SJSA1 (cell line): ENCODE measurements around the gene MANBA. TPM values are rescaled to one million over a fixed set of nuclear protein-coding genes. Genes with fewer than 3 reads are reported as not detected.

ENCODE experiments used
- DNase-seq, 2 experiments: peaks; one replicate each; pipeline ENCODE4 v3.0.0-alpha.2; 2015 to 2020; ENCODE audit warnings: low spot score in 2 of 2, low read depth in 1 of 2
- H3K27ac ChIP-seq: fragments of 250-450 bp; sonication (Bioruptor Pico); 2 replicates; pipeline ENCODE4 v1.5.1; 2020; ENCODE audit warnings: mild to moderate bottlenecking, moderate library complexity
- H3K27me3 ChIP-seq: fragments of 250-450 bp; sonication (Bioruptor Pico); replicated peaks from 2 replicates; pipeline ENCODE4 v1.5.1; 2020; ENCODE audit warnings: mild to moderate bottlenecking, moderate library complexity
- H3K36me3 ChIP-seq: fragments of 250-450 bp; sonication (Bioruptor Pico); 2 replicates; pipeline ENCODE4 v1.5.1; 2020; ENCODE audit warnings: mild to moderate bottlenecking
- H3K4me1 ChIP-seq: fragments of 250-450 bp; sonication (Bioruptor Pico); replicated peaks from 2 replicates; pipeline ENCODE4 v1.6.1; 2021; ENCODE audit warnings: mild to moderate bottlenecking
- H3K4me3 ChIP-seq: fragments of 250-450 bp; sonication (Bioruptor Pico); 2 replicates; pipeline ENCODE4 v1.5.1; 2020; ENCODE audit warnings: mild to moderate bottlenecking
- H3K9me3 ChIP-seq: fragments of 250-450 bp; sonication (Bioruptor Pico); replicated peaks from 2 replicates; pipeline ENCODE4 v1.5.1; 2020; ENCODE audit warnings: mild to moderate bottlenecking
- total RNA-seq: library from RNA; depleted of rRNA; stranded (reverse); fragments of >200 nt; shearing (Covaris generic); gene quantifications from 2 replicates; pipeline ENCODE4 v1.2.3, GENCODE V29; 2014; rRNA removed

Gene MANBA
- total RNA-seq, 1 experiment from 2014 or later = 13.2 TPM

DNA sequence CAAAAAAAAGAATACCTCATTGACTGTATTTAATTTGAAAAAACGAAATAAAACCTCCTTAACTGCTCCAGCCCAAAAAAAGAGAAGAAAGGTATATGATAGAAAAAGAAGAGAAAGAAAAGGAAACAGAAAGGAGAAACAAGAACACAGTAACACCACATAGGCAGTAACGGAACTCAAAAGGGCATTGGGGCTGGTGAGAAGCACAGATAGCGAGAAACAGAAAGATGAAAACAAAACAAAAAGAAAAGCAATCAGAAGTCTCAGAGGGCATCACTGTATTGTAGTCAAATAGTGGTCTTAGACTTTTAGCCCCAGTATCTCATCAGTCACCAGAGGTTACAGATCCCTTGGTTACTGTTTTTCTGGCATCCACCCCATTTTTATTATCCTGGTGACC is 171.0 kb downstream of the MANBA start:
- H3K4me3 ChIP-seq = no peak overlapping the region
- no peaks in the 10 kb centered on the region; the same call in 1 of the 2 replicates for H3K9me3 ChIP-seq
- no peaks in the 10 kb centered on the region for H3K4me1 ChIP-seq
- H3K27ac ChIP-seq = no peak overlapping the region
- no peaks in the 10 kb centered on the region for H3K27me3 ChIP-seq
- no peak for DNase-seq
- peaks cover 65% of the 10 kb centered on the region for H3K36me3 ChIP-seq

DNA sequence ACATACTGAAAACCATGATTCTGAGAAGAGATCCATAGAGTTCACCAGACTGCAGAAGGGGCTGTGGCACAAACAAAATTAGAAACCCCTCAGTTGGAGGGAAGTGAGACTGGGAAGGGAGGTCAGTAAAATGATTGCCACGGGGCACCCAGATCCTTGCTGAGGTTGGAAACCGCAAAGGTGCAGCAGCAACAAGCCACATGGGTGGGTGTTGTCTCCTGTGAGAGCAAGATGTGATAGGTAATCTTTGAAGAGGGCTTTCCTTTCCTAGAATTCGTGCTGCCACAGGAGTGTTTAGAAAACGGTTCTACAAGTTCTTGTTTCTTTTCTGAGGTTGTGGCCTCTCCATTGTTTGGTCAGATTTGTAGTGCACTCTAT is 174.1 kb downstream of the MANBA start:
- Histone ChIP-seq H3K27ac (no peak overlapping the region), H3K36me3 (peaks cover 86% of the 10 kb centered on the region), H3K4me3 (no peak overlapping the region), H3K4me1 (no peaks in the 10 kb centered on the region), H3K27me3 (no peaks in the 10 kb centered on the region), H3K9me3 (no peaks in the 10 kb centered on the region; the same call in 1 of the 2 replicates)
- no peak for DNase-seq

DNA sequence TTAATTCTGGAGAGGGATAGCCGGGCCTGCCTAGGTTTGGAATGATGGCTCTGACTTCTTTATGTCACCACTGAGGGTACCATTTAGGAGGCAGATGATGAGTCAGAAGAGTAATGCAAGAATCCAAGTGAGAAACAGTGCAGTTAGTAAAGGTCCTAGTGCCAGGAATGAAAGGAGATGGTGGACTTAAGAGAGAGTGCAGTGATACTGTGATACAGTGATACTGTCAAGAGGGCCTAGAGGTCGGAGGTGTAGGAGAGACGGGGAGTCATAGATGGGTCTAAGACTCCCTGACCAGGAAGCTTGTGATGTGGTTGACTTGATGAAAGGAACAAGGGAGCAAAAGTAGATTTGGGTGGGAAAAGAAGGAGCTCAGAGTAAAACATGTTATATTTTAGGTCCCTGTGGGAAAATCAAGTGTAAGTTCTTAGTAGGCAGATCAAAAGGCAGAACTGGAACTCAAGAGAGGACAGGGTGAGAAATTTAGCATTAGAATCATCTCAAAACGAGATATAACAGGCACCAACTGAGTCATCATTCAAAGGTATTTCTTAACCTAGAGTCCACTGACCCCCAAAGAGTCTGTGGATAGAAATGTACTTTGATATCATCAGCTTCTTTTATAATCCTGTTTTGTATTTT is 174.6 kb downstream of the MANBA start:
- no peak overlapping the region for H3K4me3 ChIP-seq
- peaks cover 88% of the 10 kb centered on the region for H3K36me3 ChIP-seq
- no peaks in the 10 kb centered on the region for H3K4me1 ChIP-seq
- no peaks in the 10 kb centered on the region for H3K27me3 ChIP-seq
- no peaks in the 10 kb centered on the region; the same call in 1 of the 2 replicates for H3K9me3 ChIP-seq
- no peak for DNase-seq
- H3K27ac ChIP-seq = no peak overlapping the region

DNA sequence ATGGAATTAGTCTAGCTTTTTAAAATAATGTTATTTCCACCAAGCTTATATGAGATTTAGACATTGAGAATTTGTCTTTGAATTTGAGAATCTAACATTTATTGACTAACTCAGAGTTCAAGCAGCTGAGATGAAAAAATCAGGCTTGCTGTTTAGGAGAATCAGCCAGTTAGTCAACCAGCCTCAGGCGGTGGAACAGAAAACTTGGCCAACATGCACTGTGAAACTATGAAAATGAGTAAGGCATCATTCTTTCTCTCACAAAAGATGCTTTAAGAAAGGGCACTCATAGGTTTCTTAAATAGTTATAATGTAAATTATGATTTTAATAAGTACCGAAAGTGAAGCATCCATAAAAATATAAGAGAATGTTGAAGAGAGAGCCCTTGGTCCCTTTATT is 175.4 kb downstream of the MANBA start:
- H3K27me3 ChIP-seq = no peaks in the 10 kb centered on the region
- peaks cover 87% of the 10 kb centered on the region for H3K36me3 ChIP-seq
- no peak overlapping the region for H3K4me3 ChIP-seq
- DNase-seq = no peak
- no peak overlapping the region for H3K27ac ChIP-seq
- no peaks in the 10 kb centered on the region for H3K4me1 ChIP-seq
- H3K9me3 ChIP-seq = no peaks in the 10 kb centered on the region; the same call in 1 of the 2 replicates

DNA sequence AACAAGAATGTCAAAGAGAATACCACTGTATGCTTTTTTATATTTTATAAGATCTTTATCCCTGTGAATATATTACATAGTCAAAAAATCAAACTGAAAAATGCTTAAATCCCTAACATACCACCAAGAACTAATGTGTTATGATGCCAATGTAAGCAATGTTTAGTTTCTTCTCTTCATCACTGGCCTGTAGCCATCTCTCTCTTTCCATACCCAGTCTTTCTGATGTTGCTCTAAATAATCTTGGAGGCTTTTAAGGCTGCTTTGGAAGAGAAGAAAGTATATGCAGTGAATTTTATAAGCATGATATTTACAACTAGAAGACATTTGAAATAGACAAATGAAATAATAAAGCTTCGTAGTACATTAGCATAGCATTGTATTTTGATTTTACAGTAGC is 176.7 kb downstream of the MANBA start:
- H3K27me3 ChIP-seq = no peaks in the 10 kb centered on the region
- H3K27ac ChIP-seq = no peak overlapping the region
- H3K36me3 ChIP-seq = peaks cover 85% of the 10 kb centered on the region
- H3K9me3 ChIP-seq = no peaks in the 10 kb centered on the region
- H3K4me1 ChIP-seq = no peaks in the 10 kb centered on the region
- no peak overlapping the region for H3K4me3 ChIP-seq
- no peak for DNase-seq

Other genes with a start within 250 kb of the MANBA start
- gene UBE2D3, start 66.6 kb upstream of the MANBA start, total RNA-seq = 287 and 481 TPM in 2 replicates
- 60.9 and 88.6 TPM in 2 replicates for gene CISD2, start 108.0 kb upstream of the MANBA start, total RNA-seq